ENCODE measurements around the gene FSD2.
A peak's percentile ranks its signal among the peaks of the same experiment; 100 is the strongest.

DNA sequence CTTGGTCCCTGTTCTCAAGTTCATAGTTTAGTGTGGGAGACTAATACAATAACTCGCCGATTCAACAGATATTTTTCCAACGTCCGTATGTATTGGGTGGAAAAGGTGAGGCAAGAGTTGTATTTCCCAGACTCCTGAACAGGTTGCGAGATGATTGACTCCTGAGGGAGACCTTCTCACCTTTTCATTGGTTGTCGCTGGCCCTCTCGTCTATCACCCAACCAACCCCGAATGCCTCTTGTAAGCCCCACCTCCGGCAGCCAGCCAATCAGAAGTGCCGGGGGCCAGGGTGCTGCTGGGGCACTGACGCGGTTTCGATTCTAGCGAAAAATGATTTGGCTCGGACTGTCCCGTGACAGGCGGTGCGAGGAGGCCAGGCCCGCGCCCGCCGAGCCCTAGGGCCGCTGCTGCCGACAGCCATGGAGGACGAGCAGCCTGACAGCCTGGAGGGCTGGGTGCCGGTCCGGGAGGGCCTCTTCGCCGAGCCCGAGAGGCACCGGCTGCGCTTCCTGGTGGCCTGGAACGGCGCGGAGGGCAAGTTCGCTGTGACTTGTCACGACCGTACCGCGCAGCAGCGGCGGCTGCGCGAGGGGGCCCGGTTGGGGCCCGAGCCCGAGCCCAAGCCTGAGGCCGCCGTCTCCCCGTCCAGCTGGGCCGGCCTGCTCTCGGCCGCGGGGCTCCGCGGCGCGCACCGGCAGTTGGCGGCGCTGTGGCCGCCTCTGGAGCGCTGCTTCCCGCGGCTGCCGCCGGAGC is 3.6 kb upstream of the FSD2 start, which contains the start of gene WHAMM:
- TF ChIP-seq, protein P1, sequence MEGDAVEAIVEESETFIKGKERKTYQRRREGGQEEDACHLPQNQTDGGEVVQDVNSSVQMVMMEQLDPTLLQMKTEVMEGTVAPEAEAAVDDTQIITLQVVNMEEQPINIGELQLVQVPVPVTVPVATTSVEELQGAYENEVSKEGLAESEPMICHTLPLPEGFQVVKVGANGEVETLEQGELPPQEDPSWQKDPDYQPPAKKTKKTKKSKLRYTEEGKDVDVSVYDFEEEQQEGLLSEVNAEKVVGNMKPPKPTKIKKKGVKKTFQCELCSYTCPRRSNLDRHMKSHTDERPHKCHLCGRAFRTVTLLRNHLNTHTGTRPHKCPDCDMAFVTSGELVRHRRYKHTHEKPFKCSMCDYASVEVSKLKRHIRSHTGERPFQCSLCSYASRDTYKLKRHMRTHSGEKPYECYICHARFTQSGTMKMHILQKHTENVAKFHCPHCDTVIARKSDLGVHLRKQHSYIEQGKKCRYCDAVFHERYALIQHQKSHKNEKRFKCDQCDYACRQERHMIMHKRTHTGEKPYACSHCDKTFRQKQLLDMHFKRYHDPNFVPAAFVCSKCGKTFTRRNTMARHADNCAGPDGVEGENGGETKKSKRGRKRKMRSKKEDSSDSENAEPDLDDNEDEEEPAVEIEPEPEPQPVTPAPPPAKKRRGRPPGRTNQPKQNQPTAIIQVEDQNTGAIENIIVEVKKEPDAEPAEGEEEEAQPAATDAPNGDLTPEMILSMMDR (conservative IDR thresholded peaks at IDR 0.05; ENCODE audit: low read depth in 2 of 2) = peak in 1 of 2 experiments; percentile 20; a peak in 1 of 4 replicates
- TF ChIP-seq EZH2phosphoT487 (IDR thresholded peaks at IDR 0.05; ENCODE audit: unreplicated experiment) = no peak
- TF ChIP-seq, protein P2, sequence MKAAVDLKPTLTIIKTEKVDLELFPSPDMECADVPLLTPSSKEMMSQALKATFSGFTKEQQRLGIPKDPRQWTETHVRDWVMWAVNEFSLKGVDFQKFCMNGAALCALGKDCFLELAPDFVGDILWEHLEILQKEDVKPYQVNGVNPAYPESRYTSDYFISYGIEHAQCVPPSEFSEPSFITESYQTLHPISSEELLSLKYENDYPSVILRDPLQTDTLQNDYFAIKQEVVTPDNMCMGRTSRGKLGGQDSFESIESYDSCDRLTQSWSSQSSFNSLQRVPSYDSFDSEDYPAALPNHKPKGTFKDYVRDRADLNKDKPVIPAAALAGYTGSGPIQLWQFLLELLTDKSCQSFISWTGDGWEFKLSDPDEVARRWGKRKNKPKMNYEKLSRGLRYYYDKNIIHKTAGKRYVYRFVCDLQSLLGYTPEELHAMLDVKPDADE (IDR thresholded peaks at IDR 0.05) = no peak

Data from GM23338 (cell line).